Caco-2 (cell line): ENCODE measurements around the gene F3. TPM values are rescaled to one million over a fixed set of nuclear protein-coding genes. Genes with fewer than 3 reads are reported as not detected.
A peak's percentile ranks its signal among the peaks of the same experiment; 100 is the strongest.

Experiments
- BruUV-seq: library from RNA; stranded (reverse); fragments of 400-500 nt; replicated peaks from 2 replicates; lab custom pipeline; 2021; lab: Mats Ljungman, UMichigan
- CTCF ChIA-PET: fragments of 300-600 bp; sonication (Branson Sonifier 250); formaldehyde crosslinking; loops from one replicate; lab custom pipeline; 2022; ENCODE audit warnings: antibody characterized with exemption; lab: Charles Lee
- POLR2A ChIA-PET: fragments of 300-600 bp; sonication (Branson Sonifier 250); formaldehyde crosslinking; loops from one replicate; lab custom pipeline; 2022; ENCODE audit warnings: antibody characterized with exemption; lab: Charles Lee
- DNase-seq, 2 experiments: peaks; one replicate each; pipeline versions ENCODE4 v3.0.0 to v3.0.0-alpha.2; 2020 to 2022
- H3K27me3 ChIP-seq: replicated peaks from 2 replicates; pipeline ENCODE4 v1.6.0; 2011; ENCODE audit warnings: low read length; ENCODE audit not compliant: control insufficient read depth, insufficient read depth
- H3K36me3 ChIP-seq: 2 replicates; pipeline ENCODE4 v1.5.1; 2011; ENCODE audit warnings: low read length; ENCODE audit not compliant: control insufficient read depth, insufficient read depth
- H3K4me1 ChIP-seq: fragments of 250-450 bp; sonication (Bioruptor Pico); 2 replicates; pipeline ENCODE4 v1.5.1; 2020; ENCODE audit warnings: mild to moderate bottlenecking
- H3K4me3 ChIP-seq: 2 replicates; pipeline ENCODE4 v1.5.1; 2011; ENCODE audit warnings: low read depth, mild to moderate bottlenecking, control low read depth, low read length
- H3K9me3 ChIP-seq: fragments of 250-450 bp; sonication (Bioruptor Pico); 2 replicates; pipeline ENCODE4 v1.5.1; 2020; ENCODE audit warnings: mild to moderate bottlenecking, moderate library complexity
- H3K27ac Mint-ChIP-seq: one replicate; pipeline ENCODE4 v1.8.0; 2022; ENCODE audit warnings: mixed read lengths; ENCODE audit not compliant: unreplicated experiment
- H3K27me3 Mint-ChIP-seq: one replicate; pipeline ENCODE4 v1.8.0; 2022; ENCODE audit warnings: mixed read lengths; ENCODE audit not compliant: insufficient read depth, unreplicated experiment
- H3K36me3 Mint-ChIP-seq: one replicate; pipeline ENCODE4 v1.8.0; 2022; ENCODE audit warnings: mild to moderate bottlenecking, mixed read lengths; ENCODE audit not compliant: insufficient read depth, unreplicated experiment
- H3K4me1 Mint-ChIP-seq: one replicate; pipeline ENCODE4 v1.8.0; 2022; ENCODE audit warnings: low read depth, mixed read lengths; ENCODE audit not compliant: unreplicated experiment
- H3K4me3 Mint-ChIP-seq: one replicate; pipeline ENCODE4 v1.8.0; 2022; ENCODE audit warnings: mild to moderate bottlenecking, moderate library complexity, mixed read lengths; ENCODE audit not compliant: unreplicated experiment
- H3K9me3 Mint-ChIP-seq: one replicate; pipeline ENCODE4 v1.8.0; 2022; ENCODE audit warnings: mixed read lengths; ENCODE audit not compliant: unreplicated experiment
- intact Hi-C: fragments of 100-400 bp; cut with micrococcal nuclease; formaldehyde crosslinking; loops from one replicate; pipeline ENCODE4 v1.10.0; 2022; ENCODE audit not compliant: unreplicated experiment
- total RNA-seq: library from RNA; stranded (reverse); gene quantifications from 2 replicates; pipeline ENCODE4 v1.2.3, GENCODE V29; 2022
- TF ChIP-seq, protein P1 (sequence below), 2 experiments: fragments of 200-600 bp in 1 of 2; IDR thresholded peaks; 1 replicate in 1 of 2; 2 replicates in 1 of 2; pipeline versions ENCODE4 v1.5.1 to v1.8.0; 2011 to 2022; ENCODE audit warnings: antibody characterized with exemption in 1 of 2, control low read depth in 1 of 2, inconsistent platforms in 1 of 2, low read depth in 1 of 2, low read length in 1 of 2, mild to moderate bottlenecking in 1 of 2, moderate library complexity in 1 of 2; ENCODE audit not compliant: insufficient read depth in 1 of 2, severe bottlenecking in 1 of 2, unreplicated experiment in 1 of 2

F3 gene
- total RNA-seq, 1 experiment from 2014 or later = 28.5 TPM

DNA sequence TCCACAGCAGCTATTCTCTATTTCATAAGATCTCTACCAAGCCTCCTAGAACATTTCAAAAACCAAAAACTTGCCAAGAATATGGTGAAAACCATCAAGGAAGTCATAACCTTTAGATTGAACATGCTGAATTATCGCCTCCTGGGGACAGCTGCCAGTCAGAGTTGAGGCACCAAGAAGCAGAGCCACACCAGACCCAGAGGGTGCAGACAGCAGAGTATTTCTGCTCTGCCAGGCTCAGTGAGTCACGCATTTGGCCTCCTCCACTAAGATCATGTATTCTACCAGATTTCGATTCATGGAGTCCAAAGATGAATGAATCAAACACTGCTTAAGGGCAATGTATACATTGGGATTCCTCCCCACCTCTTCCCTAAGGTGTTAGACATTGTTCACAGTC, 2.1 kb downstream of the F3 start:
- no TSS peak for BruUV-seq
- TF ChIP-seq, protein P1, sequence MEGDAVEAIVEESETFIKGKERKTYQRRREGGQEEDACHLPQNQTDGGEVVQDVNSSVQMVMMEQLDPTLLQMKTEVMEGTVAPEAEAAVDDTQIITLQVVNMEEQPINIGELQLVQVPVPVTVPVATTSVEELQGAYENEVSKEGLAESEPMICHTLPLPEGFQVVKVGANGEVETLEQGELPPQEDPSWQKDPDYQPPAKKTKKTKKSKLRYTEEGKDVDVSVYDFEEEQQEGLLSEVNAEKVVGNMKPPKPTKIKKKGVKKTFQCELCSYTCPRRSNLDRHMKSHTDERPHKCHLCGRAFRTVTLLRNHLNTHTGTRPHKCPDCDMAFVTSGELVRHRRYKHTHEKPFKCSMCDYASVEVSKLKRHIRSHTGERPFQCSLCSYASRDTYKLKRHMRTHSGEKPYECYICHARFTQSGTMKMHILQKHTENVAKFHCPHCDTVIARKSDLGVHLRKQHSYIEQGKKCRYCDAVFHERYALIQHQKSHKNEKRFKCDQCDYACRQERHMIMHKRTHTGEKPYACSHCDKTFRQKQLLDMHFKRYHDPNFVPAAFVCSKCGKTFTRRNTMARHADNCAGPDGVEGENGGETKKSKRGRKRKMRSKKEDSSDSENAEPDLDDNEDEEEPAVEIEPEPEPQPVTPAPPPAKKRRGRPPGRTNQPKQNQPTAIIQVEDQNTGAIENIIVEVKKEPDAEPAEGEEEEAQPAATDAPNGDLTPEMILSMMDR (IDR thresholded peaks at IDR 0.05; ENCODE audit: insufficient read depth in 1 of 2, low read depth in 1 of 2, low read length in 1 of 2, severe bottlenecking in 1 of 2, unreplicated experiment in 1 of 2) = no peak
- intact Hi-C loops = no loop called here
- DNase-seq = no peak
- Histone ChIP-seq H3K27me3 (no peaks in the 10 kb centered on the region), H3K36me3 (no peaks in the 10 kb centered on the region), H3K9me3 (no peaks in the 10 kb centered on the region), H3K4me1 (peaks cover 16% of the 10 kb centered on the region), H3K4me3 (no peak overlapping the region)
- no peaks in the 10 kb centered on the region for H3K9me3 Mint-ChIP-seq
- H3K27ac Mint-ChIP-seq = no peak overlapping the region
- ChIA-PET POLR2A (no interaction called here), CTCF (interaction anchor here (0.7 to 1.6 kb wide), 2 partner anchors 60 to 218 kb away, joined by 3 to 4 read pairs; no protein-coding TSS in a partner anchor)
- H3K4me1 Mint-ChIP-seq = peaks cover 11% of the 10 kb centered on the region
- peaks cover 39% of the 10 kb centered on the region for H3K36me3 Mint-ChIP-seq
- H3K4me3 Mint-ChIP-seq = peak overlapping the region; percentile 86
- no peaks in the 10 kb centered on the region for H3K27me3 Mint-ChIP-seq

DNA sequence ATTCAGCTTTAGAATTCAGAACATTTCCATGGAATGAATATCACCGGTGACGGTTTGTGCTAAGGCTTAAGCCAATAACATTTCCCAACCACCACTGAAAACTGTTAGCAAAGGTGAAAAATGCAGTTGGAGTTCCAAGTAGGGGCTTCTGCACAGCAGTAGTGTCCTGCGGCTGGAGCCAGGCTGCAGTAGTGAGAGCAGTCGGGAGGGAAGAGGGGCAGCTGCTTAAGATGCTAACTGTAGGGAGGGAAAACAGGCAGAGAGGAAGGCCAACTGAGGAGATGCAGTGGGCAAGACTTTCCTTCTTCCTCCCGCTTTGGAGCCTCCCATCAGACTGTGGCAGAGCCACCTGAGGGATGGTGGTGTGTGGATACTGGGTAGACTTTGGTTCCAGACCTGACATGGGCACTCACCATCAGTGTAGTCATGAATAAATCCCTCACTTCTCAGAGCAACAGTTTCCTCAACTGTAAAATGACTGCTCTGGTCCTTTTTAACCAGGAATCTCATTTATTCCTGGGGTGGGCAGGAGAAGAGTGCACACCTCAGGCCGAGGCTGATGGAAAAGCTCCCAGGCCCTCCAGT, 3.2 kb downstream of the F3 start:
- Mint-ChIP-seq H3K27me3 (no peaks in the 10 kb centered on the region), H3K27ac (no peak overlapping the region), H3K36me3 (peaks cover 50% of the 10 kb centered on the region), H3K9me3 (no peaks in the 10 kb centered on the region), H3K4me1 (peaks cover 7% of the 10 kb centered on the region), H3K4me3 (no peak overlapping the region)
- peaks cover 15% of the 10 kb centered on the region for H3K4me1 ChIP-seq
- no peak for DNase-seq
- no peaks in the 10 kb centered on the region for H3K27me3 ChIP-seq
- TF ChIP-seq, protein P1 (IDR thresholded peaks at IDR 0.05; ENCODE audit: insufficient read depth in 1 of 2, low read depth in 1 of 2, low read length in 1 of 2, severe bottlenecking in 1 of 2, unreplicated experiment in 1 of 2) = no peak
- intact Hi-C loops = no loop called here
- H3K36me3 ChIP-seq = no peaks in the 10 kb centered on the region
- POLR2A ChIA-PET = no interaction called here
- no TSS peak for BruUV-seq
- no peak overlapping the region for H3K4me3 ChIP-seq
- H3K9me3 ChIP-seq = no peaks in the 10 kb centered on the region
- CTCF ChIA-PET = no interaction called here

DNA sequence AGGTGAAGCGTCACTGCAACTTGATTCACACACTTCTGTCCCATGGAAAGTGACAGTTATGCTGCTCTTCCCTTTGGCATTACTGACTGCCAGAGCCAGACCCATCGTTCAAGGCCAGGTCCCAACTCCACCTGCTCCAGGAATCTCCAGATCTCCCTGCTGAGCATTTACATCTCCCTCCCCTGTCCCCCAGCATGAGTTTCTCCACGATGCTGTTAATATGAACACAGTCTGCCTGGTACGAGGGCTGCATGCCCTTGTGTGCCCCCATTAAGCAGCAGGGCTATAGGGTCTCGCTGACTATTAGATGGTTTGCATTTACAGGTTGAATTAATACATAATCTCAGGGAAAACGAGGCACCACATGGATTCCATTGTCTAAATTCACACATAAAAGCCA, 4.3 kb downstream of the F3 start:
- CTCF ChIA-PET = no interaction called here
- intact Hi-C loops = no loop called here
- H3K27ac Mint-ChIP-seq = no peak overlapping the region
- Histone ChIP-seq H3K27me3 (no peaks in the 10 kb centered on the region), H3K4me1 (peaks cover 10% of the 10 kb centered on the region), H3K36me3 (no peaks in the 10 kb centered on the region), H3K4me3 (no peak overlapping the region), H3K9me3 (no peaks in the 10 kb centered on the region)
- H3K4me3 Mint-ChIP-seq = no peak overlapping the region
- BruUV-seq = no TSS peak
- DNase-seq = no peak
- POLR2A ChIA-PET = no interaction called here
- TF ChIP-seq, protein P1 (IDR thresholded peaks at IDR 0.05; ENCODE audit: insufficient read depth in 1 of 2, low read depth in 1 of 2, low read length in 1 of 2, severe bottlenecking in 1 of 2, unreplicated experiment in 1 of 2) = no peak
- H3K36me3 Mint-ChIP-seq = peaks cover 61% of the 10 kb centered on the region
- no peaks in the 10 kb centered on the region for H3K4me1 Mint-ChIP-seq
- H3K9me3 Mint-ChIP-seq = no peaks in the 10 kb centered on the region
- no peaks in the 10 kb centered on the region for H3K27me3 Mint-ChIP-seq
